Right atrium auricular region (tissue), 2 donors: Measurements from ENCODE around the gene GSE1. TPM values are rescaled to one million over a fixed set of nuclear protein-coding genes. Genes with fewer than 3 reads are reported as not detected.

Source experiments
- DNase-seq: peaks from one replicate; pipeline ENCODE4 v3.0.0-alpha.2; 2019; ENCODE audit warnings: low spot score
- H3K27ac ChIP-seq, 2 donors: fragments of 200-600 bp; sonication (generic); 1 replicate in 1 of 2; 2 replicates in 1 of 2; pipeline ENCODE4 v1.5.1; 2016 to 2019
- H3K27me3 ChIP-seq, 2 donors: fragments of 200-600 bp; sonication (generic); one replicate each; pipeline versions ENCODE4 v1.5.1 to v1.6.0; 2017 to 2019
- H3K36me3 ChIP-seq: fragments of 200-600 bp; sonication (generic); one replicate; pipeline ENCODE4 v1.5.1; 2016
- H3K4me1 ChIP-seq, 2 donors: fragments of 200-600 bp; sonication (generic); one replicate each; pipeline versions ENCODE4 v1.5.1 to v1.6.0; 2017 to 2019
- H3K4me3 ChIP-seq, 2 donors: fragments of 200-600 bp; sonication (generic); 1 replicate in 1 of 2; 2 replicates in 1 of 2; pipeline ENCODE4 v1.5.1; 2017 to 2019; ENCODE audit warnings: mild to moderate bottlenecking in 1 of 2, moderate library complexity in 1 of 2
- H3K9me3 ChIP-seq, 2 donors: fragments of 200-600 bp; sonication (generic); one replicate each; pipeline ENCODE4 v1.5.1; 2019
- CTCF ChIP-seq, 2 donors: fragments of 200-600 bp; sonication (generic); IDR thresholded peaks; one replicate each; pipeline ENCODE4 v1.5.1; 2019; ENCODE audit warnings: antibody characterized with exemption in 2 of 2
- total RNA-seq, 2 donors: library from RNA; depleted of rRNA; stranded (reverse); fragments of >200 nt; gene quantifications; one replicate each; pipeline ENCODE4 v1.1.0, GENCODE V29; 2016

GSE1 gene
- total RNA-seq, 2 donors from 2014 or later = 37.1 to 55.7 TPM

DNA sequence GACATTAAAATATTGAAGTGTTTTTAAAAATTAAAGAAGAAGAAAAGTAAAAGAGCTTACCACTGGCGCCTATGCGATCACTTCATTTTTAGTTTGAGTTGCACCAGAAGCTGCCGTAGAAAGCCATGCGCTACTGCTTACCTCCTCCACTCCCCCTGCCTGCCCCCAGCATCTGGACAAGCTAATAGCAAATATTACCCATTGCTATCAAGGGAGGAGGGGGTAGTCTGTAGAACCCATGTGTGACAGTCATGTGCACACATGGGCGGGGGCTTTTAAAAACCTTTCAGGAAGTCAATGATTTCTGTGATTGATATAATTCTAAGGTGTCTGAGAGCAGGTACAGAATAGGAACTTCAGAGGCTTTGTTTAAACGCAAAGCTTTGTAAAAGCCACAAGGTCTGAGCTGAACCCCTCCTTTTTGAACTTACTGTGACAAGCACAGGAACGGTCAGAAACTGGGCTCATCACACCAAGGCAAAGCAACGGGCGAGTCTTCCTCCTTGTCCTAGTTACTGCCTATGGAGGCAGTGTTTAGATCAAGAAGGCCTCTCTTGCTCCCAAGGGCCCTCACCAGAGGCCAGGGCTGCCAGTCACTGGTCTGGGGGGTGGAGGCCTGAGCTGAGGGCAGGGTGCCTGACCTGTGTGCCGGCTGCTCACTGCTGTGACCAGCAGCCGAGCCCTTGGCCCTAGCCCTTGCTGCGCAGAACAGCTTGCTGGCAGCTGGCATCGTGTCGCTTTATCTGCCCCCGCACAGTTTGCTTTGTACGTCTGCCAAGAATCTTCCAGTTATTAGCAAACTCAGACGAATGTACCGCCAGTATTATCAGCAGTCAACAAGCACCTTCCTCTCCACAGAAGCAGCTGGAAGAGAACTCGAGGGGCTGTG is 60.7 kb downstream of the GSE1 start:
- DNase-seq = peak; percentile 66
- H3K27ac ChIP-seq = peak overlapping the region; percentile 14 to 60
- H3K4me3 ChIP-seq = no peak overlapping the region
- H3K9me3 ChIP-seq = no peaks in the 10 kb centered on the region
- peaks cover 40% of the 10 kb centered on the region for H3K36me3 ChIP-seq
- H3K27me3 ChIP-seq = no peaks in the 10 kb centered on the region
- peaks cover 0 to 18% of the 10 kb centered on the region in 2 donors for H3K4me1 ChIP-seq
- no peak for TF ChIP-seq CTCF (IDR thresholded peaks at IDR 0.05)

DNA sequence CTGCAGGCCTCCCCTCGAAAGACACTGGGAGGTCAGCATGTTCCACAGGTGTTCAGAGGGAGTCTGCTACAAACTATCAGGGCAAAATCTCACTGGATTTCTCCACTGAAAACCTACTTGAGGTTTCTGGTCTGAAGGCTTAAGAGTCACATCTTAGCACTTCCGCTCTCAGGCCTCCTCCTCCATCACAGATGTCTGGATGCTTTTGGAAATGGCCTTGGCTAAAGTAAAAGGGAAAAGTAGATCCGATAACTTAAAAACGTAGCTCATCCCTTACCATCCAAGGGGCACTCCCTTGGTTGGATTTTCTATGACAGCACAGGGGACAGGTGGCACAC is 61.3 kb downstream of the GSE1 start:
- Histone ChIP-seq H3K4me3 (no peak overlapping the region), H3K4me1 (peaks cover 0 to 18% of the 10 kb centered on the region in 2 donors), H3K36me3 (peaks cover 34% of the 10 kb centered on the region), H3K27ac (peak overlapping the region; percentile 14 to 60), H3K27me3 (no peaks in the 10 kb centered on the region), H3K9me3 (no peaks in the 10 kb centered on the region)
- TF ChIP-seq CTCF (IDR thresholded peaks at IDR 0.05) = no peak
- no peak for DNase-seq

DNA sequence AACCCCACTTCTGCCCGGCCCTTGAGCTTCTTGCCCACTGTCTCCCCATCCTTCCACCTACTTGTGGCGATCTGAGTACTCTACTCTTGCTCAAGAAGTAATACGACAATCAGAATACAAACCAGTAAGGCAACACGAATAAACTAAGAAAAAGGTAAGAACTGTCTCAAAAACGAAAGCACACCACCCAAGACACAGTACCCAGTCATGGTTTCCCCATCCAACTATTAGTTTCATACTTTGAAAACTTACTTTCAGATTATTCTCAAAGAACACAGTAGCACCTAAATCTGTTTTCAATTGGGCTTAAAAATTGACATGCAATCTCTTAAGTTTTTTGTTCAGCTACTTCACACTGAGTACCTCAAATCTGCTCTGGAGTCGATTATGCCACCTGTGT is 61.7 kb downstream of the GSE1 start:
- no peaks in the 10 kb centered on the region for H3K27me3 ChIP-seq
- no peak for DNase-seq
- peak overlapping the region; percentile 14 to 60 for H3K27ac ChIP-seq
- TF ChIP-seq CTCF (IDR thresholded peaks at IDR 0.05) = no peak
- H3K4me3 ChIP-seq = no peak overlapping the region
- peaks cover 30% of the 10 kb centered on the region for H3K36me3 ChIP-seq
- H3K4me1 ChIP-seq = peaks cover 0 to 18% of the 10 kb centered on the region in 2 donors
- H3K9me3 ChIP-seq = no peaks in the 10 kb centered on the region

DNA sequence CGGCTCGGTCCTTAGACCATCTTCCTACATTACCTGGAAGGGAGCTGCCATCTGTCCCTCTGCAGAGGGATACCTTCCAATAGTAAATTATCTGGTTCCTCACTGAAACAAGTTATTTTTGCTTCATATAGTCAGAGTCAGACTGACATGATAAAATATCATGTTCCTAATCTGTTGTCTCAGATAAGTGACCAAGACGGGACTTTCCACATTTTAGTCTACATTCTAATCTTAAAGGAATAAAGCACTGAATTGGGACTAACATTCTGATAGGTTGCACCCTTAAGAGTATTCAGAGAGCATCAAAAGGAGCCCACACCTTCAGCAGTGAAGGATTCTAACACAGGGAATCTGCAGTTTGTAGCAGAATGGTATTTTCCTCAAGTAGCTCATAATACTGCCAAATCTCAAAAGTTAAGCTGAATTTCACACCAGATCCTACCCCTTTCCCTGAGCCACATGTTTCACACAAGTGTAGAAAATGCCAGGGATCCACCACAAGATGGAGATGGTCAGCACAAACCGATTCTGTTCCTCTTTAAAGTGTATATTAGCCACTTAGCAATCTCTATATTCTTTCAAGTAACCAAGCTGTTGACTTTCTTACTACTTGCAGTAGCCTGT is 62.2 kb downstream of the GSE1 start:
- Histone ChIP-seq H3K4me1 (peaks cover 0 to 18% of the 10 kb centered on the region in 2 donors), H3K36me3 (peaks cover 26% of the 10 kb centered on the region), H3K9me3 (no peaks in the 10 kb centered on the region), H3K4me3 (no peak overlapping the region), H3K27ac (no peak overlapping the region), H3K27me3 (no peaks in the 10 kb centered on the region)
- DNase-seq = no peak
- TF ChIP-seq CTCF (IDR thresholded peaks at IDR 0.05) = peak in 1 of 2 donors; percentile 58

GRCh38 chr16:85676466-85676865 is 63.3 kb downstream of the GSE1 start:
- Histone ChIP-seq H3K4me1 (peaks cover 0 to 18% of the 10 kb centered on the region in 2 donors), H3K27me3 (no peaks in the 10 kb centered on the region), H3K36me3 (peaks cover 16% of the 10 kb centered on the region), H3K27ac (no peak overlapping the region), H3K4me3 (no peak overlapping the region), H3K9me3 (no peaks in the 10 kb centered on the region)
- TF ChIP-seq CTCF (IDR thresholded peaks at IDR 0.05) = no peak
- DNase-seq = no peak
